IgD-negative memory B cell (primary cell): ENCODE results near the gene MAML2. TPM values are rescaled to one million over a fixed set of nuclear protein-coding genes. Genes with fewer than 3 reads are reported as not detected.

Experiments
- H3K27ac Mint-ChIP-seq, 3 donors: one replicate each; pipeline ENCODE4 v1.8.0; 2020 to 2022; ENCODE audit warnings: mild to moderate bottlenecking in 3 of 3, mixed read lengths in 3 of 3, moderate library complexity in 1 of 3
- H3K27me3 Mint-ChIP-seq: one replicate; pipeline ENCODE4 v1.8.0; 2021; ENCODE audit warnings: mixed read lengths
- H3K36me3 Mint-ChIP-seq: one replicate; pipeline ENCODE4 v1.8.0; 2020; ENCODE audit warnings: mild to moderate bottlenecking, mixed read lengths
- H3K4me1 Mint-ChIP-seq, 3 donors: one replicate each; pipeline ENCODE4 v1.8.0; 2020 to 2022; ENCODE audit warnings: mixed read lengths in 3 of 3, mild to moderate bottlenecking in 1 of 3
- H3K4me3 Mint-ChIP-seq, 4 donors: one replicate each; pipeline ENCODE4 v1.8.0; 2020 to 2022; ENCODE audit warnings: mild to moderate bottlenecking in 4 of 4, mixed read lengths in 4 of 4, moderate library complexity in 3 of 4
- H3K9me3 Mint-ChIP-seq, 3 donors: one replicate each; pipeline ENCODE4 v1.8.0; 2020 to 2021; ENCODE audit warnings: mixed read lengths in 3 of 3, mild to moderate bottlenecking in 1 of 3
- polyA plus RNA-seq: library from polyadenylated mRNA; unstranded; fragments of 300-500 nt; fragmentation: Illumina TruSeq; gene quantifications from one replicate; pipeline ENCODE4 v1.2.3, GENCODE V29; 2021

Gene MAML2
- polyA plus RNA-seq, 1 donor from 2014 or later = 9.3 TPM

DNA sequence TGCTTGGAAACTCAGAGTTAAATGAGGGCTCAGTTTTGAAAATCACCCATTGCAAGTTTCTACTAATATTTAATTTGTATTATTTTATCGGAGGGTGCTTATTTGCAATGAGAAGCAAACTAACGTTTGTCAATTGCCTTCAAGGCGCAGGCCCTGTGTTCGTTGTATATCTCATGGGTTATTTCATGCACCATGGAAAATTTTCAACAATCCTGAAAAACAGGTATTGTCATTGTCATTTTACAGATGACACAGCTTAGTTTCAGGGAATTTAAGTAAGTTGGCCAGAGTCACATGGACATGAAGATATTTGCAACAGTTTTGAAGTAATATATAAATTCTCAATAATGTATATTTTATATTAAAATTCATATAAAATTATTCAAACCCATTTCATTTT, 261.4 kb downstream of the MAML2 start:
- no peak overlapping the region for H3K27ac Mint-ChIP-seq

GRCh38 chr11:96079691-96080090, 263.3 kb downstream of the MAML2 start:
- Mint-ChIP-seq H3K27ac (peak overlapping the region in 1 of 3 donors; percentile 23), H3K4me1 (peaks cover 25 to 29% (median 28%) of the 10 kb centered on the region in 3 donors), H3K27me3 (no peaks in the 10 kb centered on the region), H3K4me3 (no peak overlapping the region), H3K9me3 (no peaks in the 10 kb centered on the region), H3K36me3 (no peaks in the 10 kb centered on the region)

More for the DNA sequence above, 261.4 kb downstream of the MAML2 start:
- Mint-ChIP-seq H3K4me1 (peaks cover 7 to 12% (median 12%) of the 10 kb centered on the region in 3 donors), H3K4me3 (no peak overlapping the region), H3K9me3 (no peaks in the 10 kb centered on the region), H3K27me3 (no peaks in the 10 kb centered on the region), H3K36me3 (no peaks in the 10 kb centered on the region)

DNA sequence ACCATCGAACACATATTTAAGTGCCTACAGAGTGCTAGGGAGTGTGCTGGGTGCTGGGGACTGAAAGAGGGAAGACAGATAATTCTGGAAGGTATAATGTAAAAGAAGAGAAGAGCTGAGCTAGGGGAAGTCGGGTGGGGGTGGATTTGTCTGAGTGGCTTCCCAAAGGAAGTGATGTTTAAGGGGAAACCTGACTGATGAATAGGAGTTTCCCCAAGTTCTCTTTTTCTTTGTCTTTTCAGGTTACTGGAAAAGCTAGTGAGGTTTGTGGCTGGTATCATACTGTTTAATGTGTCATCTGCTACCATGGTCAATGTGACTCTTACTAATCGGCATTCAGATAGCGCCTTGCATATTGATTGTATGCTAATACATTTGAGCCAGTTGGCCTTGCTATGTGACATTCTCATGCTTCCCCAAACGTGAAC, 267.4 kb downstream of the MAML2 start:
- H3K27ac Mint-ChIP-seq = peak overlapping the region in 1 of 3 donors; percentile 65
- peaks cover 31 to 42% (median 37%) of the 10 kb centered on the region in 3 donors for H3K4me1 Mint-ChIP-seq
- H3K9me3 Mint-ChIP-seq = no peaks in the 10 kb centered on the region
- peak overlapping the region in 2 of 4 donors; percentile 47 to 72 for H3K4me3 Mint-ChIP-seq
- no peaks in the 10 kb centered on the region for H3K27me3 Mint-ChIP-seq
- H3K36me3 Mint-ChIP-seq = peaks cover 3% of the 10 kb centered on the region

DNA sequence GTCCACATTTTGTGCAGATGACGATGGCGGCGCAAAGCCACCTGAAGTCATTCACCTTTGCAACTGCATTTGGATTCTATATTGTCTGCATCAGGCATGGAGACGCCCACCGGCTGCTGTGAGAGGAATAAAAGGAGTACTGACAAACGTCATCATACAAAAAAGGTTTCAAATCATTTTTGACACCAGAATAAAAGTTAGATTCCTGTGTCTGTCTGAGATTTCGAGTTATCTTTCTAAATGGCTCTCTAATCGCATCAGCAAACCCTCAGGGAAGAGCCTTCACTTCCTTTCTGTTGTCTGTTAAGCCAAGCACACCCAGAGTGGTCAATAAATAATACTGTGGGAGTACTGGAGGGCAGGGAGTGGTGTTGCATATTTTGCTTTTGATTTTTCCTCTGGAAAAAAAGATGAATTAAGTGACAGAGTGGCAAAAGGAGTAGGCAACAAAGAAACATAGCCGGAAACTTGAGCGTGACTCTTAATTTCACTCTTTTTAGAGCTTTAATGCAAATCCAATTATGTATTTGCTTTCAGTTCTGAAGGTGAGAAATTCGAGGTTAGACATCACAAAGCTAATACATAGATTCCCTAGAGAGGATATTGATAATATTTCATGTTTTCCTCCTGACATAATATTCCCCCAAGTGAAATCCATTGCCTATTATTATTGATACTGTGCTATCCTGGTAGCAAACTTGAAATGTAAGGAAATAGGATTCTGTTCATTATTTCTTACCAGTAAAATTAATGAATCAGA, 268.3 kb downstream of the MAML2 start:
- H3K4me3 Mint-ChIP-seq = peak overlapping the region in 3 of 4 donors; percentile 35 to 72 (median 47)
- no peaks in the 10 kb centered on the region for H3K9me3 Mint-ChIP-seq
- peaks cover 3% of the 10 kb centered on the region for H3K36me3 Mint-ChIP-seq
- peak overlapping the region in 2 of 3 donors; percentile 57 to 65 for H3K27ac Mint-ChIP-seq
- H3K27me3 Mint-ChIP-seq = no peaks in the 10 kb centered on the region
- peaks cover 31 to 38% (median 32%) of the 10 kb centered on the region in 3 donors for H3K4me1 Mint-ChIP-seq

DNA sequence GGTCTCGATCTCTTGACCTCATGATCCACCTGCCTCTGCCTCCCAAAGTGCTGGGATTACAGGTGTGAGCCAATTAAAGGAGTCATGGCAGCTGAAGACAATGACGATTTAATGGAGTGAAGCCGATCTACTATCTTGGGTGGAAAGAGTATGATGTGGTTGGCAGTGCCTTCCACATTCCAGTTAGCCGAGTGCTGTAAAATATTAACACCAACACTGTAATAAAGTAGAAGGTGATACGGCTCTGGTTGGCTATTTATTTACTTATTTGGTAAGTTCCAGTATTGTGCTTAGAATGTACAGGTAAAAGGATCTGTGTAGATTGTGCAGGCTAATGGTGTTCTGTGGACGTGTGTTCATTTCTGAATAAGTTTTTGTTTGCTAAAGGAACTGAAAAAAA, 269.5 kb downstream of the MAML2 start:
- H3K27ac Mint-ChIP-seq = no peak overlapping the region

GRCh38 chr11:96072592-96072991, 270.4 kb downstream of the MAML2 start:
- Mint-ChIP-seq H3K4me3 (no peak overlapping the region), H3K27ac (no peak overlapping the region), H3K27me3 (no peaks in the 10 kb centered on the region), H3K4me1 (peaks cover 32 to 38% (median 32%) of the 10 kb centered on the region in 3 donors), H3K36me3 (peaks cover 3% of the 10 kb centered on the region), H3K9me3 (no peaks in the 10 kb centered on the region)

More for the DNA sequence above, 269.5 kb downstream of the MAML2 start:
- Mint-ChIP-seq H3K4me3 (no peak overlapping the region), H3K9me3 (no peaks in the 10 kb centered on the region), H3K36me3 (peaks cover 3% of the 10 kb centered on the region), H3K4me1 (peaks cover 32 to 37% (median 32%) of the 10 kb centered on the region in 3 donors), H3K27me3 (no peaks in the 10 kb centered on the region)

- no peaks in the 10 kb centered on the region for H3K9me3 Mint-ChIP-seq
- no peak overlapping the region for H3K27ac Mint-ChIP-seq
- H3K27me3 Mint-ChIP-seq = no peaks in the 10 kb centered on the region
- H3K36me3 Mint-ChIP-seq = peaks cover 10% of the 10 kb centered on the region
- H3K4me3 Mint-ChIP-seq = no peak overlapping the region
- H3K4me1 Mint-ChIP-seq = peaks cover 16 to 28% (median 19%) of the 10 kb centered on the region in 3 donors
Observed at GRCh38 chr11:96070453-96070852, 272.5 kb downstream of the MAML2 start.

DNA sequence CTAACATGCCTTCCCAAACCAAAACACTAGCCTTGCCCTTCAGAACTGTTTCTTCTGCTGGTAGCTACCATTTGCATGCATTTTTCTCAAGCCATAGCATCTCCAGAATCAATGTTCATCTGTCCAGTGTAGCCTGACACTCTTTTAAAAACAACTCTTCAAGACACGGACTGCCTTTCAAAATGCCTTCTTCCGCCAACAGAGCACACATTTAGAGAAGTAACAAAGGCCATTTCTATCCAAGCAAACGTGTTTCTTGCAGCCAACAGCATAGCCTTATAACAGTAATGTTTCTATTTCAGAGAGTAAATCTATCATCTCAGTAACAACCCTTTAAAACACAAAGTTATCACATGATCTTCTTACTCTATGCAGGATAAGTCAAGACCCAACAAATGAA, 275.8 kb downstream of the MAML2 start:
- H3K9me3 Mint-ChIP-seq = no peaks in the 10 kb centered on the region
- peaks cover 10% of the 10 kb centered on the region for H3K36me3 Mint-ChIP-seq
- peak overlapping the region in 1 of 4 donors; percentile 3 for H3K4me3 Mint-ChIP-seq
- no peaks in the 10 kb centered on the region for H3K27me3 Mint-ChIP-seq
- H3K4me1 Mint-ChIP-seq = peaks cover 2 to 18% (median 6%) of the 10 kb centered on the region in 3 donors
- peak overlapping the region in 1 of 3 donors; percentile 45 for H3K27ac Mint-ChIP-seq

- Mint-ChIP-seq H3K4me1 (peaks cover 2 to 14% (median 9%) of the 10 kb centered on the region in 3 donors), H3K36me3 (peaks cover 10% of the 10 kb centered on the region), H3K27ac (no peak overlapping the region)
Observed at GRCh38 chr11:96065379-96065778, 277.6 kb downstream of the MAML2 start.

GRCh38 chr11:96063886-96064285, 279.1 kb downstream of the MAML2 start:
- Mint-ChIP-seq H3K27me3 (no peaks in the 10 kb centered on the region), H3K4me1 (peaks cover 0 to 14% (median 9%) of the 10 kb centered on the region in 3 donors), H3K9me3 (no peaks in the 10 kb centered on the region), H3K4me3 (no peak overlapping the region), H3K36me3 (peaks cover 13% of the 10 kb centered on the region), H3K27ac (no peak overlapping the region)

More at GRCh38 chr11:96065379-96065778, 277.6 kb downstream of the MAML2 start:
- no peak overlapping the region for H3K4me3 Mint-ChIP-seq
- H3K27me3 Mint-ChIP-seq = no peaks in the 10 kb centered on the region
- no peaks in the 10 kb centered on the region for H3K9me3 Mint-ChIP-seq

GRCh38 chr11:96063053-96063452, 279.9 kb downstream of the MAML2 start:
- H3K4me3 Mint-ChIP-seq = no peak overlapping the region
- peaks cover 0 to 12% (median 9%) of the 10 kb centered on the region in 3 donors for H3K4me1 Mint-ChIP-seq
- peaks cover 13% of the 10 kb centered on the region for H3K36me3 Mint-ChIP-seq
- no peaks in the 10 kb centered on the region for H3K9me3 Mint-ChIP-seq
- no peaks in the 10 kb centered on the region for H3K27me3 Mint-ChIP-seq
- peak overlapping the region; percentile 17 to 36 (median 32) for H3K27ac Mint-ChIP-seq

DNA sequence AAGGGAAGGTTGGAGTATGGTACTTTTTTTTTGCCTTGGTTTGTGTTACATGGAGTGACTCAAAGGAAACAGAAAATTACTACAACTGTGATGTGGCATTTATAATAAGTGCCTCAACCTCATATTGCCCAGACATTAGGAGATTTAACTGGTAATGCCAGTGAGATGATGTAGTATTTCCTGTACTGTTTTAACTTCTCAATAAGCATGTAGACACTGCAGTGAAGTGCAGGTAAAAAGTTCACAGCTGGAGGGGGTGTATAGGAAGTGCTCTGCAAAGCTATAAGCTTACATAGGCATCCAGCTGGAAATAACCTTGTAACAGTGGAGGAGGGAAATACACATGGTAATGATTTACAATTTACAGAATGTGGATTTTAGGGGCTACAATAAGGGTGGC, 280.9 kb downstream of the MAML2 start:
- Mint-ChIP-seq H3K27ac (no peak overlapping the region), H3K4me3 (no peak overlapping the region), H3K36me3 (peaks cover 13% of the 10 kb centered on the region), H3K27me3 (no peaks in the 10 kb centered on the region), H3K9me3 (no peaks in the 10 kb centered on the region), H3K4me1 (peaks cover 2 to 10% (median 9%) of the 10 kb centered on the region in 3 donors)

- no peak overlapping the region for H3K4me3 Mint-ChIP-seq
- H3K27ac Mint-ChIP-seq = no peak overlapping the region
- H3K9me3 Mint-ChIP-seq = no peaks in the 10 kb centered on the region
- peaks cover 3 to 9% (median 9%) of the 10 kb centered on the region in 3 donors for H3K4me1 Mint-ChIP-seq
- H3K27me3 Mint-ChIP-seq = no peaks in the 10 kb centered on the region
- peaks cover 12% of the 10 kb centered on the region for H3K36me3 Mint-ChIP-seq
Observed at GRCh38 chr11:96061730-96062129, 281.3 kb downstream of the MAML2 start.

DNA sequence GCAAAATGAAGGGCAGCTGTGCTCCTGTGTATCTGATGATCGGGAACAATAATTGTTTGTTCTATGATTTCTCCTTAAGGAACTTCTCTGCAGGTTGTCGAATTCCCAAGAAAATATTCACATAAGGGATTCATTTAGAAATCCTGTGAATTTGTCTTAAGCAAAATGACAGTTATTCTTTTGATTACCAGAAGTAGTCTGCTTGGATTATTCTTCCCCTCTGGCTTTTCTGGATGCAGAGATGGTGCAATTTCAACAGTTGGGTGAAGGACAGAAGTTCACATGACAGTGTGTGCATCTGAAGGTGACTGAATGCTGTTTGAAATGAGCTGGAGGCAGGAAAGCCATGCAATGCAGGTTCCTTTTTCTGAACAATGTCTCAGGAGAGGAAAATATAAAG, 281.9 kb downstream of the MAML2 start:
- Mint-ChIP-seq H3K9me3 (no peaks in the 10 kb centered on the region), H3K4me1 (peaks cover 3 to 9% (median 7%) of the 10 kb centered on the region in 3 donors), H3K4me3 (no peak overlapping the region), H3K27me3 (no peaks in the 10 kb centered on the region), H3K27ac (no peak overlapping the region), H3K36me3 (peaks cover 9% of the 10 kb centered on the region)

- Mint-ChIP-seq H3K27me3 (no peaks in the 10 kb centered on the region), H3K4me3 (no peak overlapping the region), H3K4me1 (peaks cover 10 to 19% (median 17%) of the 10 kb centered on the region in 3 donors), H3K27ac (peak overlapping the region in 1 of 3 donors; percentile 13), H3K9me3 (no peaks in the 10 kb centered on the region), H3K36me3 (peaks cover 10% of the 10 kb centered on the region)
Observed at GRCh38 chr11:96057502-96057901, 285.5 kb downstream of the MAML2 start.

GRCh38 chr11:96056576-96056975, 286.4 kb downstream of the MAML2 start:
- Mint-ChIP-seq H3K36me3 (peaks cover 11% of the 10 kb centered on the region), H3K4me3 (no peak overlapping the region), H3K4me1 (peaks cover 10 to 19% (median 17%) of the 10 kb centered on the region in 3 donors), H3K27me3 (no peaks in the 10 kb centered on the region), H3K27ac (no peak overlapping the region), H3K9me3 (no peaks in the 10 kb centered on the region)
